Fibroblast of skin of abdomen (primary cell): Measurements from ENCODE around the gene OPRL1. TPM values are rescaled to one million over a fixed set of nuclear protein-coding genes. Genes with fewer than 3 reads are reported as not detected.

ENCODE experiments used
- DNase-seq: peaks from one replicate; pipeline ENCODE4 v3.0.0-alpha.2; 2013
- polyA plus RNA-seq, 2 experiments: library from polyadenylated mRNA; unstranded; fragments of 120-200 nt; gene quantifications; one replicate each; pipeline ENCODE4 v1.2.1, GENCODE V29; 2013; ENCODE audit not compliant: insufficient read length in 2 of 2

OPRL1 gene
- polyA plus RNA-seq (2013, experiment 1 of 2; ENCODE audit: insufficient read length): 1.9 TPM
- polyA plus RNA-seq (2013, experiment 2 of 2; ENCODE audit: insufficient read length): 2.5 TPM

DNA sequence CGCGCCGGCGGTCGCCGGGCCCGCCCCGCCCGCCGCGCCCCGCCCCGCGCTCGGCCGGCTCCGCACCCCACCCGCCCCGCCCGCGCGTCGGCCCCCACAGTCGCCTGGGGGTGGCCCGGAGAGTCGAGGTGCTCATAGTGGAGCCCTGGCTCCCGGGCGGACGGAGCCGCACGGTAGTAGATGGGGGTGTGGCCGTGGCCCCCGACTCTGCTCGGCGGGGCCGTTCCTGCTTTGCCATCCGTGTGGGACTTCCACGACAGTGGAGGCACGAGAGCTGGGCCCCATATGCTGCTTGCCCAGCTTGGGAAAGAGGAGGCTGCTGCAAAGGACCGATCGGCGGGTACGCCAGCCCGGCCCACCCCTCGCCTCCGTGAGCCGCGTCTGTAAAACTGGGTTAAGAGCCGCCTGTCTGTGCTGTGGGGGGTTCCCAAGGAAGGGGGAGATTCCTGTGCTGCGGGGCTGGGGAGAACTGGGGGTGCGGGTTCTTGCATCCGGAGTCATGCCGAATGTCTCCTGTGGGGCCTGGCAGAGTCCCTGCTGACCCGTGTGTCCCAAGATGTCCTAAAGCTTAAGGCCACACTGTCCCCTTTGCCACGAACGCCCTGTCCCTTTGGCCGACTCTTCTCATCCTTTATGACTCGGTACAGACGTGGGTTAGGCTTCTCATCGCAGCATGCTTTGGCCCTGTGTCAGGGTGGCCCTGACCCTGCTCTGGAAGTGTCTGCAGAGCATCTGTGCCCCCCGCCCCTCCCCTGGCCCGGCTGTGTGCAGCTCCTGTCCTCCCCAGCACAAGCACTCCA is at the start of gene OPRL1:
Gene OPRL1 (plus strand): TSS at position 70 of the 800 bp plus-strand sequence. CDS start 12,639 bp downstream, outside the sequence.
- no peak for DNase-seq

DNA sequence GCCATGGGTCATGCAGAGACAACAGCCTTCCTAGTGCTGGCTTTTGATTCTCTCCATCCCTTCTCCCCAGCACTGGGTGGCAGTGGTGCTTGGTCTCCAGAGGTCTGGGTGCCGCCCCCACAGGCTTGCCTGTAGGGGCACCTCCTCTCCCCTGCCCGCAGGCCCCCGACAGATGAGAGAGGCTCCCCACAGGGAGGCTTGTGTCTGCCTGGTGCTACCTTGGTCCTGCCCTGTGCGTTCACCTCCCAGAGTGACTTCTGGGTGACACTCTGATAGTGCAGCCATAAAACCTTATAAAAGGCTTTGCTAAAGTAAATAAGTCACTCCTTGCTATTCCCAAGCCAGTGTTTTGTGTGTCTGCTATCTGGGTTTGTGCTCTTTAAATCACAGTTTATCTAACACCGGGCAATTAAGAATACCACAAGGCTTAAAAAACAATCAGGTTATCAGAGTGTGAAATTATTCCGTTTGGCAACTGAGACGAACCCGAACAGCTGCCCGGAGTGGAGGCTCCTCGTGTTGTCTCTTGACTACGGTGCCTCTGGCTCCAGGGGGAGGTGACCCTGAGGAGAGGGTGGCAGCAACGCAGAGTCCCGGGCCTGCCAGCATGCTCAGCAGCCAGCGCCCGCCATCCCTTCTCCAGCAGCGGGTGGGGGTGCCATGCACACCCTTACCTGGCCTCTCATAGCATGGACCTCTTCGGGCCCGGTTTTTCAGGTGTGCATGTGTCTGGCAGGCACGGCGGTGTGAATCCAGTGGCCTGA is 49.3 kb upstream of the OPRL1 start:
- no peak for DNase-seq

DNA sequence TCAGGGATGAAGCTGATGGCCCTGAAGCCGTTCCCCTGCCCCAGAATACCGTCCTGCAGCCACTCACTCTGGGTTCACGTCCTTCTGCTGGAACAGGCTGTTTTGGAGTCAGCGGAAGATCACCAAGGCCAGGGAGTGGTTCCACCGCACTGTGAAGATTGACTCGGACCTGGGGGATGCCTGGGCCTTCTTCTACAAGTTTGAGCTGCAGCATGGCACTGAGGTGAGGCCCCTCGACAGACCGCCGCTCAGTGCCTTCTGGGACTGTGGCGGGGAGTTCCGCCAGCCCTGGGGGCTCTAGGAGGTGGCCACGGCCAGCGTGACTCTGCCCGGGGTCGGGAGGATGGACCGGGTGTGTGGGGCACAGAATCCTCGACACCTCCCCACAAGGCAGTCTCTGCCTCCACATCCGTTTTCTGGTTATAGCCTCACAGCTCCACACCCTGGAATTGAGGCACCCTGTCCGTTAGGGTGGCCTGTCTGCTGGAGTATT is 48.0 kb upstream of the OPRL1 start:
- no peak for DNase-seq

DNA sequence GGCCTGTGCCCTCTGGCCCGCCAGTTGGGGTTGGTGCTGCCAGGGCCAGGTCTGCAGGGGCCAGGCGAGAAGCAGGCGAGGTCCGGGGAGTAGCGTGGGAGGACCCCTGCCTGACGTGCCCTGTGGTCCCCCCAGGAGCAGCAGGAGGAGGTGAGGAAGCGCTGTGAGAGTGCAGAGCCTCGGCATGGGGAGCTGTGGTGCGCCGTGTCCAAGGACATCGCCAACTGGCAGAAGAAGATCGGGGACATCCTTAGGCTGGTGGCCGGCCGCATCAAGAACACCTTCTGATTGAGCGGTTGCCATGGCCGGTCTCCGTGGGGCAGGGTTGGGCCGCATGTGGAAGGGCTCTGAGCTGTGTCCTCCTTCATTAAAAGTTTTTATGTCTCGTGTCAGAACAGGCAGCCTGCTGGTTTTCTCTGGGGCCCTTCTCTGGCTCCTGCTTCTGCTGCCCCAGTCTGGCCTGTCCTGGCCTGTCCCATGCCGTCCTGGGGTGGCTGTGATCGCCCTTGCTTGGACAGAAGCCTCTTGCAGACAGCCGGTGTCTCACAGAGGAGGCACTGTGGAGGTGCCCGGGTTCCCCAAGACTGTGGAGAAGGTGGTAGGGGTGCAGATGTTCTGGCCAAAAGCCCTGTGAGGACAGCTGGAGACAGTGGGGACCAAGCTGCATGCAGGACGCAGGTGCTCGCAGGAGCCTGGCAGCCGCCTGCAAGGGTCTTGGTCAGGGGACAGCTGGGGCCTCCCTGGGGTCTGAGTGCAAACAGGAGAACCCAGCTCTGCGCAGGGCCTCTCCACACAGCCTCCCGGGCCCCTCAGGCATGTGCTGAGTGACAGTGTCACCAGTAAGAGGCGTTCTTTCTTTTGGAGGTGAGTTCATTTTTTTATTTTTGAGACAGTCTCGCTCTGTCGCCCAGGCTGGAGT is 46.9 kb upstream of the OPRL1 start:
- DNase-seq: no peak

DNA sequence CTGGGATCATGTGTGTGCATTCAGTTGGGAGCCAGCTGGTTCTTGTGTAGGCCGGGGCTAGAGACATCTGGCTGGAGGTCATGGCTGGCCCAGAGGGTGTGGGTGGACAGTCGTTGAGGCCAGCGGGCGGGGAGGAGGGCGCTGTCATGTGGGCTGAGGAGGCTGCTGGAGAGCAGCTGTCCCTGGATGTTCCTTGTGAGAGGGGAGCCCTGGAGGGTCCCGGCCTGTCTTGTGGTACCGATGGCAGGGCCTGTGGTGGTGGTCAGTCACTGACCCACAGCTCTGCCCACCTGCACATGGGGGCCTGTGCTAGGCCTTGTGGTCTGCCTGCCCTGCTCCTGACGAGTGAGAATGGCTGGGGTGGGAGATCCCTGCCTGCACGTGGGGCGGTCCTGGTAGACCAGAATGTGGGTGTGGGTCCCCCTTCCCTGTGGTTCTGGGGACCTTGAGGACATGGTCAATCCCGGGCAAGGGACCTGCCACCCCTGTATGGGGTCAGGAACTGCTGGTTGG is 45.8 kb upstream of the OPRL1 start:
- DNase-seq: no peak

DNA sequence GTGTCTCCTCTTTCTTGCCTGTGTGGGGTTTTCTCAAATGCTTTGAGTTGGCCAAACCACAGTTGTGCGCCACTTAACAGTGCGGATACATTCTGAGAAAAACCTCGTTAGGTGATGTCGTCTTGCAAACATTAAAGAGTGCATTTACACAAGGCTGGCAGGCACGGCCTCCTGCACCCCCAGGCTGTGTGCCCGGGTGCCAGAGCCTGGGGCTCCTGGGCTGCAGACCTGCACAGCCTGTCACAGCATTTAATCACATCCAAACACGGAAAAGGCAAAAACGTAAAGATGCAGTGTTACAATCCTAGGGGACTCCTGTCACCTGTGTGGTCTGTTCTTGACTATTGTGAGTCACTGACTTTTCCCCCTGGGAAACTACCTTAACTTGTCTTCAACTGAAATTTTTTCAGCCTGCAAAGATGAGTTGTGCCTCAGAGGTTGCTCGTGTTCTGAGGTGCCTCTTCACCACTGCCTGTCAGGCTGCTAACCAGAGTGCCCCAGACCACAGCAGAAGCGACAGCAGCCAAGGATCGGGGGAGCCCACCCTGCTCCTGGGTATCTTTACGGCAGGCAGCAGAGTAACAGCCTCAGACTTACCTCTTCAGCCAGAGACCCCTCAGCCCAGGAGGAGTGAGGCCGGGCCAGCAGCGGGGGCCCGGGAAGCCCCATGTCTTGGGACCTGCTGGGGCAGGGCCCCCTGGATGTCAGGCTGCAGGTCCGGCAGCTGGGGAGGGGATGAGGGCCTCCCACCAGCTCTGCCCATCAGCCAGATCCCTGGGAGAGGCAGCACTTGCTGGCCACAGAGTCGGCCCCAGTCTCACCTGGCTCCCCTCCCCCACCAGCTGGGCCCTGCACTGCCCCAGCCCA is 44.6 kb upstream of the OPRL1 start:
- DNase-seq: no peak

DNA sequence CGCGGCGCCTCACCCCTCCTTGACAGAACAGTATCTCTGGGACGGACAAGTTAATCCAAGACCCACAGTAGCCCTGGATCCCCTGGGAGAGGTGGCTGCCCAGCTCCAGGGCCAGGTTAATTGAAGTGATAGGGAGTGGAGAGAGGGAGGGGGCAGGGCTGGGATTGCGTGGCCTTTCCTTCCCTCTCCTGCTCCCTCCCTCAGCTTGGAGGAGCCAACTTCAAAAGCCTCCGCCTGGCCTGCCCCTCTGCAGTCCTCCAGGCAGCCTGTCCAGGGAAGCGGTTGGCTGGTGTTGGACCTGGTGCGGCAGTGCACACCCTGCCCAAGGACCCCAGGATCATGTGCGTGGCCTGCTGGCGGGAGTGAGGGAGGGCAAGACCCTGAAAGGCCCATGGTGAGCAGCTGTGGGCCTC is 43.9 kb upstream of the OPRL1 start, which contains the start of gene C20orf204:
Gene C20orf204 (plus strand): TSS at position 250 of the 413 bp plus-strand sequence. CDS start 142 bp downstream, at position 392.
- no peak for DNase-seq

DNA sequence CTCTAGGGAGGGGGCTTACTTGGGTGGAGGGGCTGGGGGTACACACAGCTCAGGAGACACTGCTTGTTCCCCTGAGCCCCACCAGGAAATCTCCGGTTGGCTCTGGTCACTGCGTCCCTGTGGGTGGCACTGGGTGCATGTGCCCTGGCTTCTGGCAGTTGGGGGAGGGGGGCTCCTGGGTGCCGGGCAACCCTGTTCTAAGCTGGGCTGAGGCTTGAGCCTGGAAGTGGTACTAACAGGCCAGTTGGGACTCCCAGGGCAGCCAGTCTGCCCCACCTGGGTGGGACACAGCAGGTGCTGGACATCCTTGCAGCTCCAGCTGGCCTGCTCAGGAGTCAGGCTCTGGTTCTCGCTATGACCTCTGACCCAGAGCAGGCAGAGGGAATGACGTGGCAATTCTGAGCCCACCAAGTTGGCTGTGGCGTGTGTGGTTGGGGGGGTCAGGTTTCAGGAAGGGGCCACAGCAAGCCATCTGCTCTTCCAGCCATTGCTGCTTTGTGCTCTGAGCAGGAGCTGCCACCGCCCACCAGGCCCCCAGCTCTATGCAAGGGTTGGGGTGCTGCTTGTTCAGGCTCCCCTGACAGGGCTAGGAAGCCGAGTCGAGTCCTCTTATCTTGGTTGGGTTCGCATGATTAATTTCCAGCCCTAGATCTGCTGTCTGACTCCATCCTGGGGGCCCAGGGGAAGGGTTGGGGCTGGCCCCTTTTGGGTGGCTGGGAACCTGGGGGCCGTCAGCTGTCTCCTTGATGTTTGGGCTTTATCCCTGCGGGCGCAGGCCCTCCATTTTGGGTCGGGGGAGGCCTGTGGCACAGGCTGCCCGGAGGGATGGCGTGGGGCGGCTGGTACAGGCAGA is 43.3 kb upstream of the OPRL1 start:
- DNase-seq: no peak

DNA sequence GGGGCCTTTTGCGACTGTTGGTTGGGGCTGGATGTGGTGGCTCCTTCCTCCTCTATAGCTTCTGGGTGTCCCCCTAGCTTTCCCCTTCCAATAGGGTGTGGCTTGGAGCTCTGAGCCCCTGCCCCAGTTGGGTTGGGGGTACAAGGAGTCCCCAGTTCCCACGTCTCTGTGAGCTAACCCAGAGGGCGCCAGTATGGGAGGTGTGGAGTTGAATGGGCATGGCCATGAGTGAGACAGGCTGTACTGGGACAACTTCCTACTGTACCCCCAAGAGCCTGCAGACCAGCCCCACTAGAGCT is 42.7 kb upstream of the OPRL1 start:
- no peak for DNase-seq

DNA sequence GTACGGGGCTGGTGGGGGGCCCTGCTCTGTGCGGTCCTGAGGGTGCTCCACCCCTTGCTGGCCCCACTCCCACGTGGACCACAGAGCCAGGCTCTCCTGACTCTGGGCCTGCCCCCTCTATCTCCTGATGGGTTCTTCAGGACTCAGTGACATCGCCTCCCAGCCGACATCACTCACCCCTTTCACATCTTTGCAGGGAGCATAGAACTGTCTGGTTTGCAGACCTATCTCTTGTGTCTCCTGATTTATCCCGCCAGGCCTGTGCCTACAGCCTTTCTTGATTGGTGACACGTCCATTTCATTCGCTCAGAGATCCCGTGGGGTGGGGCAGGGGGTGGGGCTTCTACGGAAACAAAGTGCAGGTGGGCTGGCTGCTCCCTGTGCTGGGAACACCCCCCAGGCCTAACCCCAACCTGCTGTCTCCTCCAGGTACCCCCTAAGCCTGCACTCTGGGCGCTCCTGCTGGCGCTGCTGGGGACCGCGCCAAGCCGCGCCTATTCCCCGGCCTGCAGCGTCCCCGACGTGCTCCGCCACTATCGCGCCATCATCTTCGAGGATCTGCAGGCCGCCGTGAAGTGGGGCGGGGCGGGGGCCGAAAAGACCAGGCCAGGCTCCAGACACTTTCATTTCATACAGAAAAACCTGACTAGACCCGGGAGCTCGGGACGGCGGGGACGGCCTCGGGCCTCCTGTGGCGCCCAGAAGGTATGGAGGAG is 42.2 kb upstream of the OPRL1 start:
- DNase-seq: no peak

DNA sequence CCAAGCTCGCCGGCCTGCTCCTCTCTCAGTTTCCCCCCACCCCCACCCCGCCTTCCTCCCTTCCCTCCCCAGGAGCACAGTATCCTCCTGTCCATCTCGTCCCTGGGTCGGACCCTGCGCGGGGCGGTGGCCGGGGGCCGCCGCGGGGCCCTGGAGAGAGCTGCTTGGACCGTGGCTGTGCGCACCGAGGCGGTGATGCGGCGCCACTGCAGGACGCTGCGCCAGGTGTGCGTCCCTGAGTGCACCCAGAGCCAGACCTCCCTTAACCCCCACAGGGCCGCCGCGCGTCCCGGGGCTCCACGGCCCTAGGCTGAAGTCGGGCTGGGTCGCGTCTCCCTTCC is 41.7 kb upstream of the OPRL1 start:
- no peak for DNase-seq

DNA sequence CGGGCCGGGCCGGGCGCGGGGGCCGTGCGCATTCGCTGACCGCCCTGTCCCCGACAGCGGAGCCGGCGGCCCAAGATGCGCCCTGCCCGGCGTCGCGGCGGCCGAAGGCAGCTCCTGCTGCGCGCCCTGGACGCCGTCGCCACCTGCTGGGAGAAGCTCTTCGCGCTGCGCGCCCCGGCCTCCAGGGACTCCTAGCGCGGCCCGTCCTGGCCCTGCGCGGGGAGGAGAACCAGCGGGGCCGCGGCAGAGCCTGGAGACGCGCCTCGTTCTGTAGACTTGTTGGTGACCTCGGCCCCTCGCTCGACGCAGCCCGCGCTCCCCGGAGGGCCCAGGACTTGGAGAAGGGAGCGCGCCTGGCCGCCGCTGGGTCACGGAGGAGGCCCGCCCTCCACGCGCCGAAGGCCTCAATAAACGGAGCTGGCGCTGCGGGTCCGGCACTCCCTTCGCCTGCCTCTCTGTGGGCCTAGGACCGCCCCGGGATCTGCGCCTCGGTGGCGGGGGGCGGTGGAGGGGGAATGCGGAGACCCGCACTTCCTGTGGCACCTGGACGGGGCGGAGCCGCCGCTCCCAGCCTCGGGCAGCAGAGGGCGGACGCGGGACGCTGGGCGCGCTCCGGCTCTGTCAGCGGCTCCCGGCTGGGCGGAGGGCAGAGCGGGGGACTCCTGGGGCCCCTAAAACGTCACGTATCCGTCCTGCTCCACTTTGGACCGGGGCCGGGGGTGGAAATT is 41.2 kb upstream of the OPRL1 start:
- DNase-seq: peak; percentile 46

DNA sequence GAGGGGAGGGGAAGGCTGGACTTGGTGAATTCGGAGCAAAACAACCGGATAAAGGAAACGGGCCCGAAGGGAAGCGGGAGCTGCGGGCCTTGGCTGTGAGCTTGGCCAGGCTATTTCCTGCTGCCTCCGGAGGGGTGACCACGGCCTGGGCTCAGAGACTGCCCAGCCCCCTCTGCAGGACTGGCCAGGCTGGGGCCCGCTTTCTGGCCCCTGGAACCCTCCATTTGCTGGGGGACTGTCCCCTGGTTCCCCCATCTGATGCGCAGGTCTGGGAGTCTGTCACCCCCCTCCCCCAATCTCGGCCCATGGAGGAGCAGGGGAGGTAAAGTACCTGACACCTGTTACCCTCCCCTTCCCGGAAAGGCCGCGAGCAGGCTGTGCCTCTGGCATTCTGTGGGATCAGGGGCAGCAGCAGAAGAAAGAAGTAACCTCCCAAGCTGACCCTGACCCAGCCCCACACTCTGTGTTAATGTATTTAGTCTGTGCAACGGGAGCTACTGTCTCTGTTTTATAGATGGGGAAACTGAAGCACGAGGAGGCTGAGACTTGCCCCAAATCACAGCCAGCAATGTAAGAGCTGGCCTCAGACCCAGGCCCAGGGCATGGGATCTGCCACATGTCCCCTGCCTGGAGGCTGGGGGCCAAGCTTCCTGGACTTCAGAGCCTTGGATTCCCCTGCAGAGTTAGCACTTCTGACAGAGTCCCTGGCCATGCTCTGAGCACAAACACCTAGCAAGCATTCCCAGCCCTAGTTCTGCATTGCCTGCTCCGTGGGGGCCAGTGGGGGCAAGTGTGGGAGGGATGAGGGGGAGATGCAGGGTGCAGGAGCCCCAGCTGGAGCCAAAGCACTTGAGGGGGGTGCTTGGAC is 40.4 kb upstream of the OPRL1 start:
- DNase-seq: no peak

DNA sequence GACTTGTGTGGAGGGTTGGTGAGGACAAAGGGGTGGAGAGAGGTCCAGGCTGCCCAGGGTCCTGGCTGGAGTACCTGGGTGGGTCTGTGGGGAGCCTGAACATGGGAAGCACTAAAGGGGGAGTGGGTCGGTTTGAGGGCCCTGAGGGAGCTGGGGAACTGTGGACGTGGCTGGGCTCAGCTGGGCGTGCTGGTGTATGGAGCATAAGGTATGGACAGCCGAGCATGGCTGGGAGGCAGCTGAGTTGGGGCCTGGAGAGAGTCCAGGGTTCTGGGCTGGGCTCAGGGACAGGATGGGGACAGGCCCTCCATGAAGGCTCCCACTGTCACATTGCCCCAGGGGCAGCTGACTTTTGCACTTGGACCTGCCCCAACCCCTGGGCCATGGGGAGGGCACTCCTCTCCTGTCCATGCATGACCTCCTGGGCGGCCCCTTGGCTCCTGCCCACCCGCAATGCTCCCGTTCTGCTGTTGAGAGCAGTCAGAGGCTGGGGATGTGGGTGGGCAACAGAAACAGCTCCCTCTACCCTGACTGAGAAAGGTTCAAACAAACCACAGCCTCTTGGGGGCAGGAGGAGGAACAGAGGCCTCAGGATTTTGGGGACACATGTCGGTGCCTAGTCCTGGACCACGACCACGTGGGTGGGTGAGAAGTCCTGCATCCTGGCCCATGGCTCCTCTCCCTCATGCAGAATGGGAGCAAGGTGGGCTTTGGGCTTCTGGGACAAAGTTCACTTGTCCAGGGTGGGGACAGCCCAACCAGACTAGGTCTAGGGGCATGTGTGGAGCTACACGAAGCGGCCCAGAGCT is 39.4 kb upstream of the OPRL1 start:
- no peak for DNase-seq

DNA sequence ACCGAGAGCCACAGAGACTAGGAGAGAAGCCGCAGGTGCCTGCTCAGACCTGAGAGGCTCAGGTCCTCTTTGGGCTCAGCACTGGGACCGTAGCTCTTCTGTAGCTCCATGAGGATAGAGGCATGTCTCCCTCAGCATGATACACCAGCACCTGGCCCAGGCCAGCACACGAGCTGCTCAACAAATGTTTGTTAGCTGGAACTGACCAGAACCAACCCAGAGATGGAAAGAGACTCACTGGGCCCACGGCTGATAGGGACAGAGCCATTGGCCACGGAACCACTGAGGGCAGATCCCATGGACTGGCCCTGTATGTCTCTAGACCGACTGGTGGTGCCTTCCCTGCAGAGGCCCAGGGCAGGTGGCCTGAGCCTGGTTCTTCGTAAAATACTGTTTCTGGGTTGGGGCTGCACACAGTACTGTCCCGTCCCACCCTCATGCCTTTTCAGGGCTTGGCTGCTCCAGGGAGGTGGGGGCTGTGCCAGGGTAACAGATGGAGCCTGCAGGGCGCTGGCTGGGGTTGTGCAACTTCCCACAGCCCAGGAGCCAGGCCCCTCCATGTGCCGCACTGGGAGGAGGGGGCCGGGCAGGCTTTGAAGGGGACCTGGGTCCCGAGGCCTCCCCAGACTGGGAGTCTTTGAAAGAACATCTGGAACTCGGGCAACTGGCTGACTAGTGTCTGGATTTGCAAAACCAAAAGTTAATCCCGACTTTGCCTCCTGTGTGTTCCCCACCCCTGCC is 38.7 kb upstream of the OPRL1 start:
- DNase-seq: no peak

DNA sequence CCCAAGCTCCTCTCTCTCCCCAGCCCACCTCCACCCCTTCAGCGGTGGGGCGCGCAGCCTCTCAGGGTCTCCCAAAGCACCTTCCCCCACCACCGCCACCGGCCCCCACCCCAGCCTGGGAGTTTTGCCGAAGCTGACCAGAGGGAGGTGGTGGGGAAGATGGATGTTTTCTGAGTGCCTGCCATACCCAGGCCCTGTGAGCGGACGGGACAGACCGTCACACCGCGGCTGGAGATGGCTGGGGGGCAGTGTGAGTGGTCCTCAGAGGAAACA is 38.2 kb upstream of the OPRL1 start:
- DNase-seq: no peak
